H9 (cell line): ENCODE data around the gene ARL4C. TPM values are rescaled to one million over a fixed set of nuclear protein-coding genes. Genes with fewer than 3 reads are reported as not detected.

ENCODE experiments used
- DNase-seq: peaks from one replicate; pipeline ENCODE4 v3.0.0-alpha.2; 2017
- H2AFZ ChIP-seq: one replicate; pipeline ENCODE4 v1.6.1; 2013; ENCODE audit warnings: mild to moderate bottlenecking, low read length, control low read depth, moderate library complexity
- H2AK5ac ChIP-seq: 2 replicates; pipeline ENCODE4 v1.6.1; 2013; ENCODE audit warnings: low read length, control low read depth, mixed read lengths; ENCODE audit not compliant: insufficient read length
- H2BK120ac ChIP-seq: one replicate; pipeline ENCODE4 v1.6.1; 2013; ENCODE audit warnings: low read depth, mild to moderate bottlenecking, low read length, control low read depth, inconsistent platforms; ENCODE audit not compliant: poor library complexity, severe bottlenecking
- H2BK12ac ChIP-seq: 2 replicates; pipeline ENCODE4 v1.6.1; 2013; ENCODE audit warnings: low read length, control low read depth, mixed read lengths, low read depth; ENCODE audit not compliant: insufficient read length
- H2BK15ac ChIP-seq: 2 replicates; pipeline ENCODE4 v1.6.1; 2013; ENCODE audit warnings: low read depth, low read length, control low read depth
- H2BK20ac ChIP-seq: one replicate; pipeline ENCODE4 v1.6.1; 2013; ENCODE audit warnings: low read depth, mild to moderate bottlenecking, low read length, control low read depth, inconsistent platforms; ENCODE audit not compliant: poor library complexity, severe bottlenecking
- H2BK5ac ChIP-seq: 2 replicates; pipeline ENCODE4 v1.6.1; 2013; ENCODE audit warnings: low read length, control low read depth, mixed read lengths; ENCODE audit not compliant: insufficient read length
- H3K14ac ChIP-seq: 2 replicates; pipeline ENCODE4 v1.6.1; 2013; ENCODE audit warnings: low read length, control low read depth; ENCODE audit not compliant: insufficient read depth
- H3K18ac ChIP-seq: 2 replicates; pipeline ENCODE4 v1.6.1; 2013; ENCODE audit warnings: low read depth, mild to moderate bottlenecking, mixed read lengths, low read length, control low read depth; ENCODE audit not compliant: insufficient read length
- H3K23ac ChIP-seq: 2 replicates; pipeline ENCODE4 v1.6.1; 2013; ENCODE audit warnings: low read length, control low read depth, mixed read lengths, low read depth; ENCODE audit not compliant: insufficient read length
- H3K23me2 ChIP-seq: 2 replicates; pipeline ENCODE4 v1.6.1; 2013; ENCODE audit warnings: low read depth, mild to moderate bottlenecking, mixed read lengths, low read length, control low read depth; ENCODE audit not compliant: insufficient read length, poor library complexity, severe bottlenecking
- H3K27ac ChIP-seq: 2 replicates; pipeline ENCODE4 v1.5.1; 2013; ENCODE audit warnings: low read length, control low read depth, mixed read lengths, low read depth; ENCODE audit not compliant: insufficient read length
- H3K27me3 ChIP-seq: 2 replicates; pipeline ENCODE4 v1.6.1; 2013; ENCODE audit warnings: low read length, control low read depth, inconsistent platforms; ENCODE audit not compliant: insufficient read depth
- H3K4ac ChIP-seq: 2 replicates; pipeline ENCODE4 v1.6.1; 2013; ENCODE audit warnings: low read depth, mild to moderate bottlenecking, control low read depth, inconsistent platforms, low read length, moderate library complexity
- H3K4me1 ChIP-seq: 2 replicates; pipeline ENCODE4 v1.6.1; 2013; ENCODE audit warnings: low read length, control low read depth, inconsistent platforms; ENCODE audit not compliant: insufficient read depth
- H3K4me2 ChIP-seq: 2 replicates; pipeline ENCODE4 v1.6.1; 2013; ENCODE audit warnings: low read length, control low read depth, mixed read lengths; ENCODE audit not compliant: insufficient read length, insufficient read depth
- H3K56ac ChIP-seq: 2 replicates; pipeline ENCODE4 v1.6.1; 2013; ENCODE audit warnings: low read depth, mild to moderate bottlenecking, mixed read lengths, low read length, control low read depth; ENCODE audit not compliant: insufficient read length
- H3K79me1 ChIP-seq: 2 replicates; pipeline ENCODE4 v1.6.1; 2013; ENCODE audit warnings: low read depth, mild to moderate bottlenecking, moderate library complexity, low read length, control low read depth, inconsistent platforms; ENCODE audit not compliant: insufficient read depth, poor library complexity, severe bottlenecking
- H3K79me2 ChIP-seq: 2 replicates; pipeline ENCODE4 v1.6.1; 2013; ENCODE audit warnings: low read length, control low read depth, inconsistent platforms; ENCODE audit not compliant: insufficient read depth
- H3K9ac ChIP-seq: 2 replicates; pipeline ENCODE4 v1.6.1; 2013; ENCODE audit warnings: low read length, control low read depth, mixed read lengths; ENCODE audit not compliant: insufficient read length; ENCODE audit errors: extremely low read depth
- H3K9me3 ChIP-seq: one replicate; pipeline ENCODE4 v1.6.1; 2013; ENCODE audit warnings: low read depth, low read length, inconsistent platforms; ENCODE audit not compliant: control insufficient read depth
- H3T11ph ChIP-seq: one replicate; pipeline ENCODE4 v1.6.1; 2013; ENCODE audit warnings: mild to moderate bottlenecking, low read length, control low read depth, inconsistent platforms
- H4K20me1 ChIP-seq: one replicate; pipeline ENCODE4 v1.6.1; 2013; ENCODE audit not compliant: control insufficient read depth, insufficient read length, insufficient read depth
- H4K5ac ChIP-seq: 2 replicates; pipeline ENCODE4 v1.6.1; 2013; ENCODE audit warnings: low read depth, mild to moderate bottlenecking, mixed read lengths, low read length, control low read depth; ENCODE audit not compliant: insufficient read length
- H4K8ac ChIP-seq: replicated peaks from 2 replicates; pipeline ENCODE4 v1.6.1; 2013; ENCODE audit warnings: low read length, control low read depth, mixed read lengths, low read depth; ENCODE audit not compliant: insufficient read length
- H4K91ac ChIP-seq: 2 replicates; pipeline ENCODE4 v1.6.1; 2013; ENCODE audit warnings: low read depth, mild to moderate bottlenecking, moderate library complexity, mixed read lengths, low read length, control low read depth; ENCODE audit not compliant: insufficient read length
- H3K27ac Mint-ChIP-seq, 3 experiments: 2 replicates in 2 of 3; 3 replicates in 1 of 3; pipeline ENCODE4 v1.8.0; 2020 to 2021; ENCODE audit warnings: mixed read lengths in 3 of 3, mild to moderate bottlenecking in 1 of 3, moderate library complexity in 1 of 3
- H3K27me3 Mint-ChIP-seq: 2 replicates; pipeline ENCODE4 v1.8.0; 2021; ENCODE audit warnings: low read depth, mild to moderate bottlenecking, moderate library complexity, mixed read lengths
- H3K36me3 Mint-ChIP-seq, 3 experiments: 2 replicates in 2 of 3; 3 replicates in 1 of 3; pipeline ENCODE4 v1.8.0; 2020 to 2021; ENCODE audit warnings: low read depth in 3 of 3, mixed read lengths in 3 of 3; ENCODE audit not compliant: insufficient read depth in 1 of 3
- H3K4me1 Mint-ChIP-seq, 2 experiments: 2 replicates each; pipeline ENCODE4 v1.8.0; 2020; ENCODE audit warnings: mixed read lengths in 2 of 2
- H3K4me3 Mint-ChIP-seq, 2 experiments: 2 replicates in 1 of 2; 3 replicates in 1 of 2; pipeline ENCODE4 v1.8.0; 2020 to 2021; ENCODE audit warnings: mild to moderate bottlenecking in 2 of 2, mixed read lengths in 2 of 2, moderate library complexity in 1 of 2
- H3K9me3 Mint-ChIP-seq, 2 experiments: 2 replicates in 1 of 2; 3 replicates in 1 of 2; pipeline ENCODE4 v1.8.0; 2020; ENCODE audit warnings: mild to moderate bottlenecking in 2 of 2, mixed read lengths in 2 of 2, moderate library complexity in 1 of 2
- WGBS: extraction: QIAGEN DNeasy Blood & Tissue Kit; methylation state at CpG from one replicate; pipeline ENCODE4 v1.1.7; 2013; ENCODE audit warnings: missing lambda C conversion rate, low lambda C conversion rate, mixed read lengths; ENCODE audit not compliant: insufficient read length; ENCODE audit errors: extremely low coverage; 5-methylcytosine and 5-hydroxymethylcytosine counted together
- total RNA-seq: library from RNA; stranded (reverse); gene quantifications from 2 replicates; pipeline ENCODE4 v1.2.1, GENCODE V29; 2021
- TF ChIP-seq, protein P1 (sequence below): fragments of 200-600 bp; sonication (generic); conservative IDR thresholded peaks from 3 replicates; pipeline ENCODE4 v1.8.0; 2021; ENCODE audit warnings: antibody characterized with exemption, mild to moderate bottlenecking

The ARL4C gene
- total RNA-seq, 1 experiment from 2014 or later: 12.0 TPM

DNA sequence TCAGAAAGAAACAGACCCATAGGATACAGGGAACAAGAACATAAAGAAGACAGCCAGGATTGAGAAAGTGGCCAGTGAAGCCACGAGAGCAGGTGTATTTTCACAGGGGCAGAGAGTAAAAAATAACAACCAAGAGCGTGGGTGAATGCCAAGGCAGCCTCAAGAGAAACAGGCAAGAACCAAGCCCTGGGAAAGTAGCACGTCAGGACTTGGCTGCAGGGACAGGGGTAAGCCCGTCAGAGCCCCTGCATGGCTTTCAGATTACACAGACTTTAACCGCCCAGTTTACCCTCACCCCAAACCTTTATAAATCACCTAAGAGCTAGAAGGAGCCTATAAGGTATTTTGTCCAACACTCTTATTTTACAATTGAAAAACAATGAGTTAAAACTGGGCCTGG lies 43.7 kb downstream of the ARL4C start:
- Histone ChIP-seq H3K18ac (no peak overlapping the region), H3K79me2 (no peaks in the 10 kb centered on the region; the same call in 1 of the 2 replicates), H3K4me2 (no peak overlapping the region), H2BK120ac (no peak overlapping the region), H4K20me1 (no peaks in the 10 kb centered on the region), H3K23ac (no peak overlapping the region), H3K9me3 (no peaks in the 10 kb centered on the region), H3K27me3 (no peaks in the 10 kb centered on the region), H2BK20ac (no peak overlapping the region), H3K23me2 (no peaks in the 10 kb centered on the region), H2BK12ac (no peak overlapping the region), H2BK5ac (no peak overlapping the region), H4K5ac (no peak overlapping the region), H3T11ph (no peak overlapping the region), H4K91ac (no peak overlapping the region), H3K27ac (no peak overlapping the region), H4K8ac (no peak overlapping the region), H3K4ac (no peak overlapping the region), H3K14ac (no peak overlapping the region), H2BK15ac (no peak overlapping the region), H3K56ac (no peak overlapping the region), H2AK5ac (no peak overlapping the region), H2AFZ (no peak overlapping the region), H3K9ac (no peak overlapping the region), H3K79me1 (no peaks in the 10 kb centered on the region), H3K4me1 (peaks cover 4% of the 10 kb centered on the region; the same call in 1 of the 2 replicates)
- TF ChIP-seq, protein P1, sequence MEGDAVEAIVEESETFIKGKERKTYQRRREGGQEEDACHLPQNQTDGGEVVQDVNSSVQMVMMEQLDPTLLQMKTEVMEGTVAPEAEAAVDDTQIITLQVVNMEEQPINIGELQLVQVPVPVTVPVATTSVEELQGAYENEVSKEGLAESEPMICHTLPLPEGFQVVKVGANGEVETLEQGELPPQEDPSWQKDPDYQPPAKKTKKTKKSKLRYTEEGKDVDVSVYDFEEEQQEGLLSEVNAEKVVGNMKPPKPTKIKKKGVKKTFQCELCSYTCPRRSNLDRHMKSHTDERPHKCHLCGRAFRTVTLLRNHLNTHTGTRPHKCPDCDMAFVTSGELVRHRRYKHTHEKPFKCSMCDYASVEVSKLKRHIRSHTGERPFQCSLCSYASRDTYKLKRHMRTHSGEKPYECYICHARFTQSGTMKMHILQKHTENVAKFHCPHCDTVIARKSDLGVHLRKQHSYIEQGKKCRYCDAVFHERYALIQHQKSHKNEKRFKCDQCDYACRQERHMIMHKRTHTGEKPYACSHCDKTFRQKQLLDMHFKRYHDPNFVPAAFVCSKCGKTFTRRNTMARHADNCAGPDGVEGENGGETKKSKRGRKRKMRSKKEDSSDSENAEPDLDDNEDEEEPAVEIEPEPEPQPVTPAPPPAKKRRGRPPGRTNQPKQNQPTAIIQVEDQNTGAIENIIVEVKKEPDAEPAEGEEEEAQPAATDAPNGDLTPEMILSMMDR: no peak
- Mint-ChIP-seq H3K27ac (no peak overlapping the region; a peak in 1 of 7 replicates), H3K9me3 (peaks cover 11 to 13% of the 10 kb centered on the region in 2 experiments), H3K4me1 (peaks cover 48 to 54% of the 10 kb centered on the region in 2 experiments), H3K27me3 (peaks cover 7% of the 10 kb centered on the region; the same call in 1 of the 2 replicates), H3K4me3 (no peak overlapping the region), H3K36me3 (peaks cover 0 to 14% (median 6%) of the 10 kb centered on the region in 3 experiments; a peak in 4 of 7 replicates)
- no peak for DNase-seq
- WGBS: no CpG with 5 or more reads among the region's 5 CpGs
